ENCODE measurements around the gene ACTR3C.
A peak's percentile ranks its signal among the peaks of the same experiment; 100 is the strongest.

Gene ACTR3C

DNA sequence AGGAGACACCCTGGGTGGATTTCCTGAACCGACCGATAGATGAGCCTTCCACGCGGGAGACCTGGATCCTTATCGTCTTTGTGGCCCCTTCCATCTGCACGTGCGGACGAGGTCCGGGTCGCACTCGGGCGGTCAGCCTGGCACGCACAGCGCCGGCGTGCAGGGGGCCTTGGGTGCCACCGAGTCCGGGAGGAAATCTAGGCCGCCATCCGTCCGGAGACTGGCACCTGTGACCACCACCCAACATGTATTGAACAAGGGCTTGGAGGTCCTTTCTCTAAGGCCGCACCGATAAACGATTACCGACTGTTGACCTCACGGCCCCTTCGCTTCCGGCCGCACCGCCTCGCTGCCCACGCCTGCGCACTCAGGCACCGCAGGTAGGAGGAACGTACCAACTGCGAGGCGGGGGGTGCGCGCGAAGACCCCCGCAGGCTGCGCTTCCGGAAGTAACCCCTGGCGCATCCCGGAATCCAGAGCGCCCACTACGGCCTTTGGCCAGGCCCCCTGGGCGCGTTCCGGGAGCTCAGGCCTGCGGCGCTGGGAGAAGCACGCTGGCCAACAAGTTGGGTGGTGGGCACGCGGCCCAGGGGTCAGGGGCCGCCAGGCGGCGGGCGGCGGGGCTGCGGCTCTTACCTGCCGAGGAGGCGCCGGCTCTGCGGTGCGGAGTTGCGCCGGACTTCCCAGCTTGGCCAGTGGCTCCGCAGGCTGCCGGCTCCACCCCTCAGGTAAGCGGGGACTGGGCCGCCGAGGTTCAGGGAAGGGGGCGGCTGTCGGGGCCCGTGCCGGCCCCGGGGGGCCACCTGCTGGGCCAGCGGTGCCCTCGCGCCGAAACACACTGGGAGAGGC lies at the start of gene ACTR3C, which contains the start of gene LRRC61:
ACTR3C (minus strand) TSS at position 713 of the 849 bp plus-strand sequence. CDS start 28,249 bp downstream, outside the sequence.
LRRC61 (plus strand) TSS at position 523 of the 849 bp plus-strand sequence. CDS start 13,507 bp downstream, outside the sequence.
- DNase-seq (ENCODE audit: low spot score) = peak; percentile 84

DNA sequence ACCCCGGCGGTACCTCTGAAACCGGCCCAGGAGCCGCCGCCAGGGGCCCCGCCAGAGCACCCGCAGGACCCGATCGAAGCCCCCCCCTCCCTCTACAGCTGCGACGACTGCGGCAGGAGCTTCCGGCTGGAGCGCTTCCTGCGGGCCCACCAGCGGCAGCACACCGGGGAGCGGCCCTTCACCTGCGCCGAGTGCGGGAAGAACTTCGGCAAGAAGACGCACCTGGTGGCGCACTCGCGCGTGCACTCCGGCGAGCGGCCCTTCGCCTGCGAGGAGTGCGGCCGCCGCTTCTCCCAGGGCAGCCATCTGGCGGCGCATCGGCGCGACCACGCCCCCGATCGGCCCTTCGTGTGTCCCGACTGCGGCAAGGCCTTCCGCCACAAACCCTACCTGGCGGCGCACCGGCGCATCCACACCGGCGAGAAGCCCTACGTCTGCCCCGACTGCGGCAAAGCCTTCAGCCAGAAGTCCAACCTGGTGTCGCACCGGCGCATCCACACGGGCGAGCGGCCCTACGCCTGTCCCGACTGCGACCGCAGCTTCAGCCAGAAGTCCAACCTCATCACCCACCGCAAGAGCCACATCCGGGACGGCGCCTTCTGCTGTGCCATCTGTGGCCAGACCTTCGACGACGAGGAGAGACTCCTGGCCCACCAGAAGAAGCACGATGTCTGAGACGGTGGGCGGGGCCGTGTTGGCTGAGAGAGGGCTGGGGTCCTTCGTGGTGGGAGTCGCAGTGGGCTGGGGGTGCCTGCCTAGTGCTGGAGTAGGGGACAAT lies 49.1 kb upstream of the ACTR3C start:
- DNase-seq (ENCODE audit: low spot score) = no peak

DNA sequence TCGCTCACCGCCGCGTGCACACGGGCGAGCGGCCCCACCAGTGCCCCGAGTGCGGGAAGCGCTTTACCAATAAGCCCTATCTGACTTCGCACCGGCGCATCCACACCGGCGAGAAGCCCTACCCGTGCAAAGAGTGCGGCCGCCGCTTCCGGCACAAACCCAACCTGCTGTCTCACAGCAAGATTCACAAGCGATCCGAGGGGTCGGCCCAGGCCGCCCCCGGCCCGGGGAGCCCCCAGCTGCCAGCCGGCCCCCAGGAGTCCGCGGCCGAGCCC lies 48.6 kb upstream of the ACTR3C start:
- no peak for DNase-seq (ENCODE audit: low spot score)

DNA sequence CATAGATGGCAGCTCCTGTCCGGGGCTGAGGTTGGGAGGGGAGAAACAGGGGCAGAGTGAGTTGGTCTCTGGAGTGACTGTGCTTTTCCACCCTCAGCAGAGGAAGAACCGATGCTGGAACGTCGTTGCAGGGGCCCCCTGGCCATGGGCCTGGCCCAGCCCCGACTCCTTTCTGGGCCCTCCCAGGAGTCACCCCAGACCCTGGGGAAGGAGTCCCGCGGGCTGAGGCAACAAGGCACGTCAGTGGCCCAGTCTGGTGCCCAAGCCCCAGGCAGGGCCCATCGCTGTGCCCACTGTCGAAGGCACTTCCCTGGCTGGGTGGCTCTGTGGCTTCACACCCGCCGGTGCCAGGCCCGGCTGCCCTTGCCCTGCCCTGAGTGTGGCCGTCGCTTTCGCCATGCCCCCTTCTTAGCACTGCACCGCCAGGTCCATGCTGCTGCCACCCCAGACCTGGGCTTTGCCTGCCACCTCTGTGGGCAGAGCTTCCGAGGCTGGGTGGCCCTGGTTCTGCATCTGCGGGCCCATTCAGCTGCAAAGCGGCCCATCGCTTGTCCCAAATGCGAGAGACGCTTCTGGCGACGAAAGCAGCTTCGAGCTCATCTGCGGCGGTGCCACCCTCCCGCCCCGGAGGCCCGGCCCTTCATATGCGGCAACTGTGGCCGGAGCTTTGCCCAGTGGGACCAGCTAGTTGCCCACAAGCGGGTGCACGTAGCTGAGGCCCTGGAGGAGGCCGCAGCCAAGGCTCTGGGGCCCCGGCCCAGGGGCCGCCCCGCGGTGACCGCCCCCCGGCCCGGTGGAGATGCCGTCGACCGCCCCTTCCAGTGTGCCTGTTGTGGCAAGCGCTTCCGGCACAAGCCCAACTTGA lies 48.0 kb upstream of the ACTR3C start:
- no peak for DNase-seq (ENCODE audit: low spot score)

DNA sequence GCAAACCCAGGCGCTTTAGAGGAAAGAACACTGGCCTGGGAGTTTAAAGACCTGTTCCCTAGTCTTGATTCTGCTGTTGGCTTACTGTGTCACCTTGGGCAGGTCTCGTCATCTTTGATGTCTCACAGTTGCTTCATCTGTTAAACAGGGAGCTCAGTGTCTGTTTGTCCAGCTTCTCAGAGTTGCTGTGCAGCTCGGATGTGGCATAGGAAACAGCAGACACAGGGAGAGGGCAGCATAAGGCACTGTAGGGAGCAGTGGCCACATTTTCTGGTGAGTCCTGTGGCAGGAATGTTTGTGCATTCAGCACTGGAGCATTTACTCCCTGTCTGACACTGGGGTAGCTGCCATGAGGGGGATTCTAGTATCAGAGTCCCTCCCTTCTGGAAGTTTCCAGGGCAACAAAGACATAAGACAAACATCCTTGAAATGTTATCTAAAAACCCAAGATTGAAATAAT lies 47.3 kb upstream of the ACTR3C start:
- no peak for DNase-seq (ENCODE audit: low spot score)

DNA sequence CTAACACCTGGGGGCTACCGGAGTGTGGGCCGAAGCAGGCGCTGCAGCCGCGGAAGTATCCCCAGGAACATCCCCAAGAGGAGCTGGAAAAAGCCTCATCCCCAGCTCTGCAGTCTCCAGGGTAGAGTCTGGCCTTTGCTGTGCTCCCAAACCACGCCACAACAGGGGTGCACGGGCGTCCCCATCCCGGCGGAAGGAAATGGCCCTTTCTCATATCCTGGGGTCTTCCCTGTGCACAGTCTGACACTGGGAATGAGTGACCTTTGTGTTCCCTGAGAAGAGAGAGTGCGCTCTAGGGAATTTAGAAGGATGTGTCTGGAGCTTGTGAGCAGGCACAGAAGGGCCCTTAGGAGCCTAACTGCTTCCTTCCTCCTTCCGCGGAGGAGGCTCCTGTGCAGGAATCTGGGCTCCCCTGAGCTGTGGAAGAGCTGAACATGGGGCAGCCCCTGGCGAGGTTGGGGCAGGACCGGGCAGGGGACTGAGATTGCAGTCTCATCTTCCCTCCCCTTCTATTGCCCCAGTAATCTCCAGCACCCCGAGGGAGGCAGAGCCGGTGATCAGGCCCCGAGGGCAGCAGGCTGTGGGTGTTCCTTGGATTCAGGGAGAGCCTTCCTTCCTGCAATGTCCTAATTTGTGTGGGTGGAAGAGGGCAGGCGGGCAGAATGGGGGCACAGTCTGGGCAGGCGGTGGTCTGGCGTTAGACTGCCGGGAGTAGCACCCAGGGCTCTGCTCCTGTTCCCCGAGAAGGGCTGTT lies 46.6 kb upstream of the ACTR3C start:
- no peak for DNase-seq (ENCODE audit: low spot score)

DNA sequence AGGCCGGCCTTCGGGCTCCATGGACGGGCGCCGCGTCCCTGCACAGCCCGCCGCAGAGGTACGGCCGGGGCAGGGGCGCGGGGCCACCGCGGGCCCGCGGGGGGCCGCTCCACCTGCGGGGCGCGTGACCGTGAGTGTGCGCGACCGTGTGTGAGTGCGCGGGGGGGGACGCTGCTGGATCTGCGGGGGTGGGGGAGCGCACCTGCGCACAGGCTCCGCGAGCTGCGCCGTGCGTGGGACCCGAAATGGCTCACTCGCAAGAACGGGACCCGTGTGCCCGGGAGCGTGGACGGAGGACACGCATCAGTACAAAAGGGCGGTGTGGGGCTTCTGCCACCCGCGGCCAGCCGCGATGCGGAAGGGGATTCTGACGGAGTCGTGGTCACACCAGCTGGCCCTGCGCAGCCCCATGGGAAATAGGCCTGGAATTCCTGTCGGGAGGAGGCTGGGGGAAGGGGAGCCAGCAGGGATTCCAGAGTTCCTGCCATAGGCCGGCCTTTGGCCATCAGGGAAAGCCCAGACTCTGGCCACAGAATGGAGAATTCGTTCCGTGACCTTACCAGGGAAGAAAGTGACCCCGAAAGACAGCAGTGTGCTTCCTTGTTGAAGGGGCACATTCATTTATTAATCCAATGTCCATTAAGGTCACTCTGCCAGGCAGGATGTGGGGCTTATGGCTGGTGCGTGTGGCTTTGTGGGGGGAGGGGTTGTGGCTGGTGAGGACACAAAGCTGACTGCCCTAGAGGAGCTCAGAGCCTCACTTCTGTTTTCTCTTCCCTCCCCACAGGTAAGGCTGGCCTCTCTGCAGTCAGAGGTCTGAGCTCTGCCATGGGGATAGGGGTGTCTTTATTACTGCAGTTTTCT lies 45.8 kb upstream of the ACTR3C start:
- peak; percentile 82 for DNase-seq (ENCODE audit: low spot score)

DNA sequence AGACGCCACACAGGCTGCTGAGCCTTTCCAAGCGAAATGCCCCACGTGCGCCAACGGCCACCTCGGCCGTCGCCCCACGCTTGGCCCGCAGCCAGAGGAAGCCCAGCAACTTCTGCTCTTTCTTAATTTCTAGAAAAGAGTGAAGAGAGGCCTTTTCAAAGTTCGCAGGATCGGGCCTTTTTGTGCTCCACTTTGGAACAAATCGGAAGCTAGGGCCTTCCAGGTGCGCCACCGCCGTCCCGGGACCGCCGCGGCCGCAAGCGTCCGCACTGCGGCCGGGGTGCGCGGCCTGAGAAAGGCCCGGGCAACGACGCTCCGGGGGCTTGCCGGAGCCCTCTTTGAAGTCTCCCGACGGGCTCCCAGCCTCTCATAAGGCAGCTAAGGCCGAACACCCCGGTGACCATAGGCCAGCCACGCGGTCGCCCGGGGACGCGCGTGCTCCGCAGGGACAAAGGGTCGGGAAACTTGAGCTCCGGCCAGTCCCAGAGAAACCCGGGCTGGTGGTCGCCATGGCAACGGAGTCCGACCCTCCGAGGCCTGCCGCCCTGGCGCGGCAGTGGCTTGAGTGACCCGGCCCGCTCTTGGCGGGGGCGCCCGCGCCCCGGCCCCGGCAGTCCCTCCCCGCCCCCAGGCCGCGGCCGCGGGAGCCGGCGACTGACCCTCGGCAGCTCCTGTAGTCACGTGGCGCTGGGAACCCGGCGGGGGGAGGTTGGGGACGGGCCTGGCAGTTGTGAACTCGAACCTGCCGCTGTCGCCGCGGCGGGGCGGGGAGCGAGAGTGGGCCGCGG lies 44.9 kb upstream of the ACTR3C start, which contains the start of gene REPIN1:
REPIN1 (plus strand) TSS at position 727 of the 788 bp plus-strand sequence. CDS start 890 bp downstream, outside the sequence.
- DNase-seq (ENCODE audit: low spot score) = peak; percentile 88

DNA sequence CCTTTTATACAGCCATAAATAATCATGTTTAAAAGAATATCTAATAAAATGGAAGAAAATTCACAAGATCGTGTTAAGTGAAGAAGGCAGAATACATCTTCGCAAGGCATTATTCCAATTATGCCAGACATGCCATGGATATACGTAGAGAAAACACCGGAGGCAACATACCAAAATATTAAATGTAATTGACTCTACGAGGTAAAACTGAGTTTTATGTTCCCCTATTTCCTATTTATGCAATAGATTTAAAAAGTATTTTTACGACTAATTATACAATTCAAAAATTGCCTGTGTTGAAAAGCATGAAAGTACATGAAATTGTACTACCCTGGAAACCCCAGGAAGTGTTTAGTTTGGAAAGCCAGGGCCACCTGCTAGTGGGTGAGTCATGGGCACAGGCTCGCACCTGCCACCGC lies 44.3 kb upstream of the ACTR3C start:
- peak; percentile 69 for DNase-seq (ENCODE audit: low spot score)

DNA sequence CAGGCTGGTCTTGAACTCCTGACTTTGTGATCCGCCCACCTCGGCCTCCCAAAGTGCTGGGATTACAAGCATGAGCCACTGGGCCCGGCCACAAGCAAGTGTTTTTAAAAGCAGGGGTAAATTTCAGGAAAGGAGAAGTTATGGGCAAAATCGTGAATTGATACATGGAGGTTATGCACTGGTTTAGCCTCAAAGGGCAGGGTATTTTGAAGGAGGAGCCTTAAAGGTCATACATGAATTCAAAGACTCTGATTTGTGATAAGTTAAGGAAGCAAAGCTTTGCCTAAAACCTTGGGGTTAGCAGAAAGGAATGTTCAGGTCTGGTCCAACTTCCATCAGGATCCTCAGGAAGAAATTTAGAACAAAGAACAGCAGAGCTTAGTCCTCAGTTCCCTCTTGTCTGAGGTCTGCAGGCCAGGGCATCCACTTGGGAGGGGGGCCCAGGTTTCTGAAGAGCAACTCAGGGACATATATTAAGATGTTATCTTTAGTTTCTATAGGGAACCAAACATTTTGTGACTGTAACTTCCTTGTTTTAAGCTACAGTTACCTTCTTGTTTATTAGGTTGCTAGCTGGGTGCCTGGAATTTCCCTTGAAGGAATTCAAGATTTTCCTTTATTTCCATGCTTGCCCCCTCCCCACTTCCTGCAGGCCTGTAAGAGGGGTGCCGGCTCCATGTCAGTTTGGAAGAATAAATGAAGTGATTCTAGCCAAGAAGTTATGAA lies 42.5 kb upstream of the ACTR3C start:
- DNase-seq (ENCODE audit: low spot score) = no peak

DNA sequence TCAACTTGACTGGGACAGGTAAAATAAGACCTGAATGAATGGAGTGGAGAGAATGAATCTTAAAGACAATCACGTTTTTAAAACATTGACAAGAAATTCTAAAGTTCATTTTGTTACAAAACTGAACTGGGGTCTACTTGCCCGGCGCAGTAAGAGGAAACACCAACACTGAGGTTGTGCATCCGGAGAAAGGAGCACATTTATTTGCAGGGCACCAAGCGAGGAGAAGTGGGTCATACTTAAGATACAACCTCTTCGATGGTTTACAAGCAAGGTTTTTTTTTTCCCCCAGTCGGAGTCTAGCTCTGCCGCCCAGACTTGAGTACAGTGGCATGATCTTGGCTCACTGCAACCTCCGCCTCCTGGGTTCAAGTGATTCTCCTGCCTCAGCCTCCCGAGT lies 41.8 kb upstream of the ACTR3C start:
- DNase-seq (ENCODE audit: low spot score) = no peak

DNA sequence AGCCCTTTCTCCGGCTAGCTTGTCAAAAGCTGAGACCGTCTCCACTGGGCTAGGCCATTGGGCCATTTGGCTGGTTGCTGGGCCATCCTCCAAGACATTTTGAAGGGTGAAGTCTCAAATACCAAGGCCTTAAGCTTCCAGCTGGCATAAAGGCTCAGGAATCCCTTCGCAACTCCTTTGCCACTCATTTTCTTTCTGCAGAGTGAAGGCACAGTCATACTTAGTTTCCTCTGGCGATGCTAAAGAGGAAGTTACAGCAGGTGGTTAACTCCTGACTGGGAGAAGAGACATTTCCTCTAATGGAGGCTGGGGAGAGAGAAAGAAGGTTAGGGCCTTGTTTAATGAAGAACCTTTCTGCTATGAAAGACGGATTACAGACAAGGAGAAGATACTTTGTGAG lies 40.5 kb upstream of the ACTR3C start:
- DNase-seq (ENCODE audit: low spot score) = no peak

DNA sequence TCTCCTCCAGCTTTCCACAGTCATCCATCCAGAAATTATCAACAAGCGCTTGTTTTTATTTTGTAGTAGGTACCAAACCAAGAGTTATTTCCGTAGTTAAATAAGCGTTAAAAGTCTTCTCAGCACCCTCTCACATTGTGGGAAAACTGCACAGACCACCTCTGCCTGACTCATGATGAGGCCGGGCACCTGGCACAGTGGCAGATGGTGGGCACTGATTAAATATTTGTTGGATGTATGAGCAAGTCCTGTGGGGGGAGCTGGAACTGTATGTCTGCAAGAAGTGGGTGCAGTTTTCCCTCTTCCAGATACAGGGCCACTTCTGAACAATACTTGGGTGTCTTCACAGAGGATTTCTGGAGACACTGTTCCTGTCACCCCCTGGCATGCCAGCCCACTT lies 40.0 kb upstream of the ACTR3C start:
- no peak for DNase-seq (ENCODE audit: low spot score)

DNA sequence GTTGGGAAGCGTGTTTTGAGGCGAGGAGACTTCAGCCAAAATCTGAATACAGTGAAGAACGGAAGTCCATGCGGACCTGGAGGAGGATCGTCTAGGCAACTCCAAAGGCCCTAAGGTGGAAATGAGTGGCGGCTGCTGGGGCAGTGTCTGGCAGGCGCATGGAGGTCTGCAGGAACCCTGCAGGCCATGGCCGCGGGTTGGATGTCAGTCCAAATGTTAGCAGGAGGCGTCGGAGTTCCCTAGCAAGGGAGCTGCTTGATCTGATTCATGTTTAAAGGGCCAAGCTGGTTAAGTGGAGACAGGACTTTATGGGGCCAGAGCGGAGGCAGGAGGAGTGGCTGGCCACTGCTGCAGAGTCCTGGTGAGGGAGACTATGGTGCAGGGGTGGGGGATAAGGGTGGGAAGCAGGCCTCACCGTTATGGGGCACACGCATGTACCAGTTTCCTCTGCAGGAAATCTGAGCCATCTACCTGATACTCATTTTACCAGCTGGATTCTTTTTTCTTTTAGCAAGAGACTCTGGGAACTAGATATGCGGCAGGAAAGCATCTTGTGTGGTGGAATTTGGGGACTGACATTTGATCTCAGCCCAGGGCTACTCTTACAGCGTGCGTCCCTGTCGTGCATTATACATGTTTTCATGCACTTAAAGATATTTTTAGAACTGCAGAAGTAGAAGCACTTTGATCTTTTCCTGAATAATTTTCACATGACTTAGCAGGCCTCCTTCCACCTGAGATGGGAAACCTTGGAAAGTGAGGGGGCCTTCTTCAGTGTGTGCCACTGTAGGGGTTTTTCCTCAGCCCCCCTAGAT lies 38.7 kb upstream of the ACTR3C start:
- DNase-seq (ENCODE audit: low spot score) = no peak

DNA sequence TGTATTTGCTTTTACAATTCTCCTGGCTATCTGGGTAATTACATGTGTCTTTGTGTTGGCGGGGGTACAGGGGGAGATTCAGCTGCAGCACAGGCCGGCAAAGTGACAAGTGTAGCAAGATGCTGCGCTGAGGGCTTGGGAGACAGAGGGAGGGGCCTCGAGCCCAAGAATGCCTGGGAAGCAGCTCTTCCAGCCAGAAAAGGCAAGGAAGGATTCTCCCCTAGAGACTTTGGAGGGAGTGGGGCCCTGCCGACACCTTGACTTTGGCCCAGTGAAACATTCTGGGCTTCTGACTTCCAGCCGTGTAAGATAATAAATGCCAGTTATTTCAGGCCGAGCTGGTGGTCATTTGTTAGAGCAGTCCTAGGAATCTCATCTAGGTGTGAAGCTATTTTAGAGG lies 38.1 kb upstream of the ACTR3C start:
- DNase-seq (ENCODE audit: low spot score) = no peak

DNA sequence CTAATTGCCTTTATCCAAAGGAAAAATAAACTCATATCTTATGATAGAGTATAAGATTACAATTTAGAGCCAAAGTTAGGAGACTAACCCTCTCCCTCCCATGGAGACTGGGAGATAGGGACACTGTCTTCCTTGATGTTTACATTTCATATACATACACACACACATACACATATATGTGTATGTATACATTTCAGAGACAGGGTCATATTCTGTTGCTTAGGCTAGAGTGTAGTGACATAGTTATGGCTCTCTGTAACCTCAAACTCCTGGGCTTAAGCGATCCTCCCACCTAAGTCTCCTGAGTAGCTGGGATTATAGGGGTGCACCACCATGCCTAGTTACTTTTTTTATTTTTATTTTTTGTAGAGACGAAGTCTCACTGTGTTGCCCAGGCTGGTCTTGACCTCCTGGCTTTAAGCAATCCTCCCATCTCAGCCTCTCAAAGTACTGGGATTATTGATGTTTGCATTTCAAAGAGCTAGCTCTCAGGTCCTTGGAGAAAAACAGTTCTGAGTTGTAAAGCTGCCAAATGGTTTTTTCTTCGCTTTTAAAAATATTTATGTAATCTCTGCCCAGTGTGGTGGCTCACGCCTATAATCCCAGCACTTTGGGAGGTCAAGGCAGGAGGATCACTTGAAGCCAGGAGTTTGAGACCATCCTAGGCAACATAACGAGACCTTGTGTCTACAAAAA lies 37.2 kb upstream of the ACTR3C start:
- DNase-seq (ENCODE audit: low spot score) = no peak

DNA sequence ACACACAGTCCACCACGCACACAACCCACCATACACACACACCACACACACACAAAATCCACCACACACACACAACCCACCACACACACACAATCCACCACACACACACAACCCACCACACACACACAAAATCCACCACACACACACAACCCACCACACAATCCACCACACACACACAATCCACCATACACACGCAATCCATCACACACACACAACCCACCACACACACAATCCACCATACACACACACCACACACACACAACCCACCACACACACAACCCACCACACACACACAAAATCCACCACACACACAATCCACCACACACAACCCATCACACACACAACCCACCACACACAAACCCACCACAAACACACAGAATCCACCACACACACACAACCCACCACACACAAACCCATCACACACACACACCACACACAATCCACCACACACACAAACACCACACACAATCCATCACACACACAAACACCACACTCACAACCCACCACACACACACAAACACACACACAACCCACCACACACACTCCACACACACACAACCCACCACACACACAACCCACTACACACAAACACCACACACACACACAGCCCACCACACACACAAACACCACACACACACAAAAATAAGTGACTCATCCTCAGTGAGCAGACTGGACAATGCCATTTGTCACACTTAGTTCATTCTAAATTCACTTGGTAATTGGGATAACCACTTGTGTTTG lies 36.4 kb upstream of the ACTR3C start:
- no peak for DNase-seq (ENCODE audit: low spot score)

Data from iPS-NIHi11 (cell line).